Measurements from ENCODE around the gene MFSD12. TPM values are rescaled to one million over a fixed set of nuclear protein-coding genes. Genes with fewer than 3 reads are reported as not detected.

The MFSD12 gene
- total RNA-seq, 3 donors from 2014 or later: 25.0 to 43.6 (median 36.8) TPM

- H3K36me3 ChIP-seq (ENCODE audit: low read depth): no peaks in the 10 kb centered on the region
Measured at GRCh38 chr19:3513229-3514140, 43.9 kb downstream of the MFSD12 start.

GRCh38 chr19:3512562-3513228 lies 44.7 kb downstream of the MFSD12 start:
- Histone ChIP-seq H3K4me3 (no peak overlapping the region), H3K4me1 (ENCODE audit: low read depth) (peaks cover 7% of the 10 kb centered on the region), H3K9me3 (no peaks in the 10 kb centered on the region), H3K36me3 (ENCODE audit: low read depth) (no peaks in the 10 kb centered on the region)
- ATAC-seq: no peak
- TF ChIP-seq CTCF (IDR thresholded peaks at IDR 0.05): no peak
- DNase-seq: no peak
- intact Hi-C loops (cut with DNase I, micrococcal nuclease): no loop called here

More at GRCh38 chr19:3513229-3514140, 43.9 kb downstream of the MFSD12 start:
- DNase-seq (peak in 1 of 3 donors; percentile 44), ATAC-seq (no peak)
- intact Hi-C loops (cut with DNase I, micrococcal nuclease): no loop called here
- Histone ChIP-seq H3K4me1 (ENCODE audit: low read depth) (peaks cover 5% of the 10 kb centered on the region), H3K4me3 (no peak overlapping the region), H3K9me3 (no peaks in the 10 kb centered on the region)
- TF ChIP-seq CTCF (IDR thresholded peaks at IDR 0.05): no peak

GRCh38 chr19:3511506-3512251 lies 45.7 kb downstream of the MFSD12 start:
- intact Hi-C loops (cut with DNase I, micrococcal nuclease): no loop called here
- Histone ChIP-seq H3K4me3 (no peak overlapping the region), H3K9me3 (no peaks in the 10 kb centered on the region), H3K36me3 (ENCODE audit: low read depth) (no peaks in the 10 kb centered on the region), H3K4me1 (ENCODE audit: low read depth) (peaks cover 12% of the 10 kb centered on the region)
- ATAC-seq: no peak
- no peak for TF ChIP-seq CTCF (IDR thresholded peaks at IDR 0.05)
- no peak for DNase-seq

- H3K4me3 ChIP-seq: no peak overlapping the region
- DNase-seq: no peak
- no peaks in the 10 kb centered on the region for H3K36me3 ChIP-seq (ENCODE audit: low read depth)
- intact Hi-C loops (cut with DNase I, micrococcal nuclease): no loop called here
- no peak for TF ChIP-seq CTCF (IDR thresholded peaks at IDR 0.05)
- ATAC-seq: no peak
- H3K4me1 ChIP-seq (ENCODE audit: low read depth): peaks cover 12% of the 10 kb centered on the region
- H3K9me3 ChIP-seq: no peaks in the 10 kb centered on the region
Measured at GRCh38 chr19:3510727-3511126, 46.7 kb downstream of the MFSD12 start.

GRCh38 chr19:3509566-3509989 lies 47.8 kb downstream of the MFSD12 start:
- no peak for TF ChIP-seq CTCF (IDR thresholded peaks at IDR 0.05)
- Histone ChIP-seq H3K9me3 (no peaks in the 10 kb centered on the region), H3K4me3 (no peak overlapping the region), H3K36me3 (ENCODE audit: low read depth) (no peaks in the 10 kb centered on the region), H3K4me1 (ENCODE audit: low read depth) (peaks cover 15% of the 10 kb centered on the region)
- intact Hi-C loops (cut with DNase I, micrococcal nuclease): no loop called here
- ATAC-seq (no peak), DNase-seq (no peak)

All from mucosa of descending colon (tissue), 3 donors.